GM12865 (cell line): ENCODE data around the gene GRID2.

ENCODE experiments used
- DNase-seq: peaks from one replicate; pipeline ENCODE4 v3.0.0; 2010; ENCODE audit warnings: low read depth
- H3K4me3 ChIP-seq: 2 replicates; pipeline ENCODE4 v1.5.1; 2011; ENCODE audit warnings: mild to moderate bottlenecking, low read depth, low read length, control low read depth
- TF ChIP-seq, protein P1 (sequence below): IDR thresholded peaks from 2 replicates; pipeline ENCODE4 v1.5.1; 2011; ENCODE audit warnings: low read length, control low read depth, low read depth, inconsistent platforms; ENCODE audit not compliant: insufficient read depth; ENCODE audit errors: missing control alignments

The GRID2 gene

DNA sequence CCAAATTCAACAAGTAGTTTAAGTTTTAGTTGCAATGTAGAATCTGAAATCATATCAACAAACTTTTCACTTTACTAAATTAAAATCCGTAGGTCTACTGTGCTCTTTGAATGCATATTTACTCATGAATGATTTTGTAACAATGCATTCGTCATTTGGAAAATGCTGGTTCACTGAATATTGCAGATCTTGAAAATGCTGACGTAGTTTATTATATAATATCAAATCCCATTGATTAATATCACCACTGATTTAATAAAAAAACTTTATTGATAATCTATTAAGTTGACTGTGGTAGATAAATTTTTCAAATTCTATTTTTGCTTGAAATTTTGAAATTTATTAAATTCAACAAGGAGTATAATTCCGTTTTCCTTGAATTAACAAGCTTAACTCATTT is 540.0 kb downstream of the GRID2 start:
- H3K4me3 ChIP-seq, result no peak overlapping the region
- DNase-seq, result no peak
- TF ChIP-seq, protein P1, sequence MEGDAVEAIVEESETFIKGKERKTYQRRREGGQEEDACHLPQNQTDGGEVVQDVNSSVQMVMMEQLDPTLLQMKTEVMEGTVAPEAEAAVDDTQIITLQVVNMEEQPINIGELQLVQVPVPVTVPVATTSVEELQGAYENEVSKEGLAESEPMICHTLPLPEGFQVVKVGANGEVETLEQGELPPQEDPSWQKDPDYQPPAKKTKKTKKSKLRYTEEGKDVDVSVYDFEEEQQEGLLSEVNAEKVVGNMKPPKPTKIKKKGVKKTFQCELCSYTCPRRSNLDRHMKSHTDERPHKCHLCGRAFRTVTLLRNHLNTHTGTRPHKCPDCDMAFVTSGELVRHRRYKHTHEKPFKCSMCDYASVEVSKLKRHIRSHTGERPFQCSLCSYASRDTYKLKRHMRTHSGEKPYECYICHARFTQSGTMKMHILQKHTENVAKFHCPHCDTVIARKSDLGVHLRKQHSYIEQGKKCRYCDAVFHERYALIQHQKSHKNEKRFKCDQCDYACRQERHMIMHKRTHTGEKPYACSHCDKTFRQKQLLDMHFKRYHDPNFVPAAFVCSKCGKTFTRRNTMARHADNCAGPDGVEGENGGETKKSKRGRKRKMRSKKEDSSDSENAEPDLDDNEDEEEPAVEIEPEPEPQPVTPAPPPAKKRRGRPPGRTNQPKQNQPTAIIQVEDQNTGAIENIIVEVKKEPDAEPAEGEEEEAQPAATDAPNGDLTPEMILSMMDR, result no peak

DNA sequence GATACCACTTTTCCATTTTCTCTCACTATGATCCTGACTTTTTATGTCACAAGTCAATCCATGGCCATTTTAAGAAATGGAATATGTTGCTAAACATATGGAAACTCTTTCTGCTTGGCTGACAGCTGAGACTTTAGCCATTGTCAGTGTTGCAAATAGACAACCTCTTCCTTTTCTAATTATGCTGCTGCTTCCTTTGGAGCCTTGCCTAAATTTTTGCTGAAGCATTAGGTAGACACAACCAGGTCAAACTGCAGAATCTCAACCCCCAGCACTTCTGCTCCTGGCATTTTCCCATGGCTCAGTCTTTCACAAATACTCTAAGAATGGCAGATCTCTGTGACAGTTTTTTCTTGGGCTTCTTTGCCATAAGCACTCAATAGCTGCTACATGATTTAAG is 543.3 kb downstream of the GRID2 start:
- H3K4me3 ChIP-seq, result no peak overlapping the region
- DNase-seq, result no peak
- TF ChIP-seq, protein P1, result no peak

DNA sequence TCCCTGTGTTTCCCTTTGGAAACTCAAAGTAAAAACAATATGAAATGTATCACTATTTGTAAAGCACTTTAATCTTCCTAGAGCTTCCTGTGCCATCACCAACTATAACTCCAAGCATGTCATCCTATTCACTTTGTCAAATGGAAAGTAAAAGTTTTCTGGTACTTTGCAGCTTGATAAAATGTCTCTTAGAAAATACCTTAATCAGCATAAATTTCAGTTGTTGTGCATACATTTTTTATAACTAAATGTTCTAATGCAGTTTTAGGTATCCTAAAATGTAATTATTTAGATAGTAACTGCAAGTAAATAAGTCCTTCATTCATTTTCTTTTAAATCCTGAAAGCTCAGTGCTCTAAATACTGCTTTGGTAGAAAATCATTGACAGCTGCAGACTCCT is 558.7 kb downstream of the GRID2 start:
- TF ChIP-seq, protein P1, result no peak
- no peak for DNase-seq
- H3K4me3 ChIP-seq, result no peak overlapping the region

DNA sequence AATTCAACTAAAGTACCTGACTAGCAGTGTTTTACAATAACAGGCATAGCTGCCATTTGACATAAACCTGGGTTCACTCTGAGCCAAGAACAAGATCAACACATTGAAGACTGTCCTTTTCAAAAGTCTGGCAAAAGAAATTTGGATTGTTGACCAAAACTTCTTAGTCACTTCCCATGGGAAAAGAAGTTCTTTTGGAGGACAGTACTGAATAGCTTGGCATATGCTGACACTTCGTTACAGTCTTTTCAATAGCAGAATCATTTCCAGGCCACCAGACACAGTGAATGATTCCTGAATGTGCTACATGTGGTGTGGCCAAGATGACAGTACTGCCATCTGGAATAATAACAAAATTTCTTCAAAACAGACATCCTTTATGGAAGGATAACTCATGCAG is 560.3 kb downstream of the GRID2 start:
- no peak overlapping the region for H3K4me3 ChIP-seq
- TF ChIP-seq, protein P1, result no peak
- DNase-seq, result no peak

DNA sequence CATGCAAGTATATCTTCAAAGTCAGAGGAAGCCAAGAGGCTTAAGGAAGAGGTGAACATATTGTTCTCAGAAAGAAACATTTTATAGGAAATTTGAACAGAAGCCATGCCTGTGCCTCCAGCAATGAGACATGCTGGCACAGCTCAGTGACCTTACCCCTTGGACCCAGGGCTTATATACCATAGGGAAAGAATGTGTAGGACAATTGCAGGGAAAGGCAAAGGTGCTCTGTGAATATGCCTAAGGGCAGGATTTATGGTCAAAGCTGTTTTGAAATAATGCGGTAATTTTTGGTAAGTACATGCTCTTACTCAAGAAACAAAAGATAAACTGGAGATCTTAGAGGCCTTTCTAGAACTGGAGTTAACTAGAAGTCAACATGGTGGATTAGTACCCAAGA is 568.8 kb downstream of the GRID2 start:
- TF ChIP-seq, protein P1, result no peak
- no peak overlapping the region for H3K4me3 ChIP-seq
- DNase-seq, result no peak

DNA sequence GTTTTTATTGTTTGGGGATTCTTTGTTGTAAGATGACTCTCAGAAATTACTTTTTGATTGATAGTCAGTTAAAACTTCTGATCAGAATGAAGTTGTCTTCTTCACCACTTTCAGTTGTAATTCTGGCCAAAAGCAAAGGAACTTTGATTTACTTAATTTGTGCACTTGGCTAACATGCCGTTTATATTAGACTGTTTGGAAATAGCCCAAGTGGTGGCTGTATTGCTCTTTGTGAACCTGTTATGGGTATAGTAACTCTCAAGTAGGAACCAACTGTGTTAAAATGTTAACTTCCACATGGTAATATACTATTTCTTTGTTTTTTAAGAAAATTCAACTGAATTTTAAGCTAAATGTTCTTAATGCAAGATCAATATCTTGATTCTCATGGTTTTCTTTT is 581.9 kb downstream of the GRID2 start:
- no peak overlapping the region for H3K4me3 ChIP-seq
- no peak for DNase-seq
- TF ChIP-seq, protein P1, result no peak

DNA sequence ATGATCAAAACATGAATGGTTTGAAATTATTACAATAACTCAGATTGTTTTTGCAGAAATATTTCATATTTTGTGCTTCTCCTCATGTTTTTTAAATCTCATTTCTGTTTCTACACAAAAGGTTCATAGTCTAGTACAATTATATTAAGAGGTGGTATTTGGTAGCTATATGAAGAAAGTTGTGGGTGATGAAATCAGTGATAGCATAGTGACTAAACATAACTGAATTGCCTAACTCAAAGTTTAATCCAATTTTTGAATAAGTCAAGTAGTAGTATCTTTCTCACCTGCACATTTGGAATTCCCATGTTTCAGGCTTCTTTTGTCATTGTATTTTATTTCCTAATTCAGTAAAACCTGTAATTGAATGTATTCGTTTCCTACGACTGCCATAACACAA is 648.7 kb downstream of the GRID2 start:
- TF ChIP-seq, protein P1, result no peak
- DNase-seq, result no peak
- H3K4me3 ChIP-seq, result no peak overlapping the region
